ENCODE data around the gene BMPR1A.
"Not testable (repeated sequence)": the region's sequence is repeated elsewhere in the genome, so short reads cannot be mapped to it uniquely, and the experiment has no call there.

The BMPR1A gene

DNA sequence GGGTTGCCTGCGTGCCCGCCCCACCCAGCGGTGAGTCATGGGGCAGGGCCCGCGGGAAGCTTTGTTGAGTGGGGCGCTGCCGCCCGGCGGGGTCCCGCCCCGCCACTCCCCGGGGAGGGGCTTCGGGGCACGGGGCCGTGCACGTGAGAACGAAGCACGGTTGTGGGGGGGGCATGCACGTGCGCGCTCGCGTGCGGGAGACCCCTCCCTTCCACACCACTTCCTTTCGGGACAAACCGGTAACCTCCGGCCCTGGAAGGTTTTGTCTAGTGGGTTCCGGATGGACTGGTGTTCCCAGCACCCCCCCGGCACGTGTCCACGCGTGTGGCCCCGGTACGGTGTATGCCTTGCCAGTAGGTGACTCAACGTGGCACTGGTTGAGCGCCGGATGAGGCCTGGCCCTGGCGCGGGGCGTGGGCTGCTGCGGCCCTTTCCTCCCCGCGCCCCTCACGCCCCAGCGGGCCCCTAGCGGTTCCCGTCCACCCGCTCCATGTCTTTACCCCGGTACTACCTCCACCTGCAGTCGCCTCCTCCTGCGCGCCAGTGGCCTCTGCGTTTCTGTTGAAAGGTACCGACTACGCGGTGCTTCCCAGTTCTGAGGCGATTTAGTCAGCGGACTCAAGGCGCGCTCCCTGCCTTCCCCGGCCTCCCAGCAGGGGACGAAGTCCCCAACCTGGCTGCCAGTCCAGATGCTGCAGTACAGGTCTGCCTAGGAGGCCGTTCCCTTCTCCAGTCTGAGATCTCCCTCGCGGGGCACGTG lies 215.0 kb downstream of the BMPR1A start:
- Histone ChIP-seq H3K4me3 (ENCODE audit: low read length in 2 of 2) (peak overlapping the region; percentile 73 to 76), H3K4me1 (ENCODE audit: control insufficient read depth in 2 of 2, insufficient read depth in 2 of 2, low read length in 2 of 2) (peaks cover 42 to 52% of the 10 kb centered on the region in 2 donors), H3K36me3 (ENCODE audit: control insufficient read depth in 2 of 2, insufficient read depth in 2 of 2, low read length in 2 of 2) (no peaks in the 10 kb centered on the region), H3K27ac (ENCODE audit: low read depth in 2 of 2, low read length in 2 of 2) (peak overlapping the region; percentile 87 to 89), H3K9me3 (ENCODE audit: control insufficient read depth in 2 of 2, low read length in 2 of 2) (no peaks in the 10 kb centered on the region), H3K9ac (ENCODE audit: low read depth in 1 of 2, low read length in 2 of 2) (peak overlapping the region; percentile 76 to 92), H3K27me3 (ENCODE audit: control insufficient read depth in 2 of 2, insufficient read depth in 2 of 2, low read length in 2 of 2) (no peaks in the 10 kb centered on the region)

DNA sequence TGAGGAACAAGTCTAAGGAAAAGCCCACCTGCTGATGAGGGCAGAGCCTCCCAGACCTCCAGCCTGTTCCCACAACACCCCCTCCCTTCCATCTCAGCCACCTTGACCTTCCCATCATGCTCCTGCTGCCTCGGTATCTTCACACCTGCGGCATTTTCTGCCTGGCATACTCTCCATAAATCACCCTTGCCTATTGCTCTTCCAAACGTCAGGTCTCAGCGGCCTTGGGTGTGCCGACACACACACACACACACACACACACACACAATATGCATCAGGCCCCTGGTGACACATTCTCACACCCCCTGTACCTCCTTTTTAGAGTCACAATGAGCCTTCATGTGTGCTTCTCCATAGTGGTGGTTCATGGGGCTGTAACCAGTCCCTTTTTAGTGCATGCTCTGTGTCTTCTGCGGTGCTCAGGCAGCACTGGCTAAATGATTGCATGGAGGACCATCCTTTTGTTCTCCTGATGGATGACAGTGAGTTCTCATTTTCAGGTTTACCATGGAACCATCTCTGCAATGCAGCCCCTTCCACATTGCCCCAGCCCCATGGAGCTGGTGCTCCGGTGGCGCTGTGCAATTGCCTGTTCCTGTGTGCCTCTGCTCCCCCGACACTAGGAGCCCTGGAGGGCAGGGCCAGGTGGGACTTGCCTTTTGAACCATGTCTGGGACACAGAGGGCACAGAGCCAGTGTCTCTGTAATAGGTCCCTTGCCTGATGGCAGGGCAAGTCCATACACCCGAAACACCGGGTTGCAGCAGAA lies 216.4 kb downstream of the BMPR1A start:
- Histone ChIP-seq H3K36me3 (ENCODE audit: control insufficient read depth in 2 of 2, insufficient read depth in 2 of 2, low read length in 2 of 2) (no peaks in the 10 kb centered on the region), H3K27ac (ENCODE audit: low read depth in 2 of 2, low read length in 2 of 2) (no peak overlapping the region), H3K9ac (ENCODE audit: low read depth in 1 of 2, low read length in 2 of 2) (no peak overlapping the region), H3K4me3 (ENCODE audit: low read length in 2 of 2) (no peak overlapping the region), H3K9me3 (ENCODE audit: control insufficient read depth in 2 of 2, low read length in 2 of 2) (no peaks in the 10 kb centered on the region), H3K27me3 (ENCODE audit: control insufficient read depth in 2 of 2, insufficient read depth in 2 of 2, low read length in 2 of 2) (no peaks in the 10 kb centered on the region), H3K4me1 (ENCODE audit: control insufficient read depth in 2 of 2, insufficient read depth in 2 of 2, low read length in 2 of 2) (peaks cover 31 to 39% of the 10 kb centered on the region in 2 donors)

DNA sequence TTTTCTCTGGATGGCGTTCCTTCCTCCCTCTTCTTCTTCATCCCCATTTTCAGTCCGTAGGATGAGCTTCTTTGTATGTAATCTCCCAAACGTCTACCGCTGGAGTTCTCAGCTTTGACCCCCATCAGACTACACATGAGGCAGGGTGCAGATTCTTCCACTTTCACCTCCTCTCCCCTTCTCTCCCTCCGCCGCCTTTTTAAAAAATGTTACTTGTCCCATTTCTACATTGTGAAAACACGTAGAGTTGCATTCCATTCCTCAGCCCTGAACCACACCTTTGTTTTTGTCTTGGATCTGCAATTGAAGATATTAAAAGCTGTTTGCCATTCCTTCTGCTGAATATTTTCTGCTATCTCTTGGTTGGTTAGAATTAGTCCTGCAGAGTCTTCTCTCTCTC lies 218.1 kb downstream of the BMPR1A start:
- peaks cover 18 to 26% of the 10 kb centered on the region in 2 donors for H3K4me1 ChIP-seq (ENCODE audit: control insufficient read depth in 2 of 2, insufficient read depth in 2 of 2, low read length in 2 of 2)
- H3K27ac ChIP-seq (ENCODE audit: low read depth in 2 of 2, low read length in 2 of 2), result no peak overlapping the region
- H3K36me3 ChIP-seq (ENCODE audit: control insufficient read depth in 2 of 2, insufficient read depth in 2 of 2, low read length in 2 of 2), result no peaks in the 10 kb centered on the region
- no peak overlapping the region for H3K9ac ChIP-seq (ENCODE audit: low read depth in 1 of 2, low read length in 2 of 2)
- no peaks in the 10 kb centered on the region for H3K27me3 ChIP-seq (ENCODE audit: control insufficient read depth in 2 of 2, insufficient read depth in 2 of 2, low read length in 2 of 2)
- no peaks in the 10 kb centered on the region for H3K9me3 ChIP-seq (ENCODE audit: control insufficient read depth in 2 of 2, low read length in 2 of 2)
- no peak overlapping the region for H3K4me3 ChIP-seq (ENCODE audit: low read length in 2 of 2)

DNA sequence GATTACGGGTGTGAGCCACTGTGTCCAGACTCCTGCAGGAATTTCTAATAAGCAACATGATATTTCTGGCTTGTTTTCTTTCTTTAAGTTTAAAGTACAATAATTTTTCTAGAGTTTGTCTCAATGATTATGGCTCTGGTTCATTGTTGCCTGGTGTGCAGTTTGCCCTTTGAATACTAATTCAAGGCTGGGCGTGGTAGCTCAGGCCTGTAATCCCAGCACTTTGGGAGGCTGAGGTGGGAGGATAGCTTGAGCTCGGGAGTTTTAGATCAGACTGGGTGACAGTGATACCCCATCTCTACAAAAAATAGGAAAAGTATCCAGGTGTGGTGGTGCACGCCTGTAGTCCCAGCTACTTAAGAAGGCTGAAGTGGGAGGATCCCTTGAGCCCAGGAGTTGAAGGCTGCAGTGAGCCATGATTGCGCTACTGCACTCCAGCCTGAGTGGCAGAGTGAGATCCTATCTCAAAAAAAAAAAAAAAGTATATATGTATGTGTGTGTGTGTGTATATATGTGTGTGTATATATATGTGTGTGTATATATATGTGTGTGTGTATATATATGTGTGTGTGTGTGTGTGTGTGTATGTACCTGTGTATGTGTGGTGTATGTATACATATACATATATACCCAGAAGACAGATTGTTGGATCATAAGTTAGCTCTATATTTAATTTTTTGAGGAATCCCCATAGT lies 220.1 kb downstream of the BMPR1A start:
- Histone ChIP-seq H3K9me3 (ENCODE audit: control insufficient read depth in 2 of 2, low read length in 2 of 2) (no peaks in the 10 kb centered on the region), H3K36me3 (ENCODE audit: control insufficient read depth in 2 of 2, insufficient read depth in 2 of 2, low read length in 2 of 2) (no peaks in the 10 kb centered on the region), H3K4me3 (ENCODE audit: low read length in 2 of 2) (no peak overlapping the region), H3K27me3 (ENCODE audit: control insufficient read depth in 2 of 2, insufficient read depth in 2 of 2, low read length in 2 of 2) (no peaks in the 10 kb centered on the region), H3K27ac (ENCODE audit: low read depth in 2 of 2, low read length in 2 of 2) (peak overlapping the region in 1 of 2 donors; percentile 9), H3K4me1 (ENCODE audit: control insufficient read depth in 2 of 2, insufficient read depth in 2 of 2, low read length in 2 of 2) (peaks cover 12 to 19% of the 10 kb centered on the region in 2 donors), H3K9ac (ENCODE audit: low read depth in 1 of 2, low read length in 2 of 2) (no peak overlapping the region)

DNA sequence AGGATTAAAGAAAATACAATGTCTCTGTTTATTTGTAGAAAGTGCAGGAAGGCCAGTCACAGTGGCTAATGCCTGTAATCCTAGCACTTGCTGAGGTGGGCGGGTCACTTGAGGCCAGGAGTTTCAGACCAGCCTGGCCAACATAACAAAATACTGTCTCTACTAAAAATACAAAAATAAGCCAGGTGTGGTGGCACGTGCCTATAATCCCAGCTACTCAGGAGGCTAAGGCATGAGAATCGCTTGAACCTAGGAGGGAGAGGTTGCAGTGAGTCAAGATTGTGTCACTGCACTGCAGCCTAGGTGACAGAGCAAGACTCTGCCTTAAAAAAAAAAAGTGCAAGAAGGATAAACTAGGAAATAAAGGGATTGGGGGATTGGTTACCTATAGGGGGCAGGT lies 222.0 kb downstream of the BMPR1A start:
- H3K27ac ChIP-seq (ENCODE audit: low read depth in 2 of 2, low read length in 2 of 2); H3K9ac ChIP-seq (ENCODE audit: low read depth in 1 of 2, low read length in 2 of 2); H3K36me3 ChIP-seq (ENCODE audit: control insufficient read depth in 2 of 2, insufficient read depth in 2 of 2, low read length in 2 of 2); H3K4me3 ChIP-seq (ENCODE audit: low read length in 2 of 2); H3K27me3 ChIP-seq (ENCODE audit: control insufficient read depth in 2 of 2, insufficient read depth in 2 of 2, low read length in 2 of 2); H3K9me3 ChIP-seq (ENCODE audit: control insufficient read depth in 2 of 2, low read length in 2 of 2): not testable (repeated sequence)
- peaks cover 8 to 13% of the 10 kb centered on the region in 2 donors for H3K4me1 ChIP-seq (ENCODE audit: control insufficient read depth in 2 of 2, insufficient read depth in 2 of 2, low read length in 2 of 2)

DNA sequence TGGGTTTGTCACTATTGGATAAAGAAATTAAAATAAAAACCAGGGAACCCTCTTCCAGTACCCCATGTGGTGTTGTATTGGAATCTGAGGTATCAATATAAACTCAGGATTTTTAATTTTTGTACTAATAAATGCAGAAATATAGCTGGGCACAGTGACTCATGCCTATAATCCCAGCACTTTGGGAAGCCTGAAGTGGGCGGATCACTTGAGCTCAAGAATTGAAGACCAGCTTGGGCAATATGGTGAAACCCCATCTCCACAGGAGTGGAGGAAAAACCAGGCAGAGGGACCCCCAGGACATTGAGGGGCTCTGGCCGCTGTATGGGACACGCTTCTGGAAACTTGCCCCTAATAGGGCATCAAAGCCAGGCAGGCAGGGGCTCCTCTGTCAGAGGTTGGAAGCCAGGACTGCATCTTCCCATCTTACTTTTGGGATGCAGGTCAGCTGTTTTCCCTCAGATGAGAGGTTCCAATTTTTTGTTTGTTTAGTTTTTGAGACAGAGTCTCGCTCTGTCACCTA lies 222.9 kb downstream of the BMPR1A start:
- no peaks in the 10 kb centered on the region for H3K27me3 ChIP-seq (ENCODE audit: control insufficient read depth in 2 of 2, insufficient read depth in 2 of 2, low read length in 2 of 2)

DNA sequence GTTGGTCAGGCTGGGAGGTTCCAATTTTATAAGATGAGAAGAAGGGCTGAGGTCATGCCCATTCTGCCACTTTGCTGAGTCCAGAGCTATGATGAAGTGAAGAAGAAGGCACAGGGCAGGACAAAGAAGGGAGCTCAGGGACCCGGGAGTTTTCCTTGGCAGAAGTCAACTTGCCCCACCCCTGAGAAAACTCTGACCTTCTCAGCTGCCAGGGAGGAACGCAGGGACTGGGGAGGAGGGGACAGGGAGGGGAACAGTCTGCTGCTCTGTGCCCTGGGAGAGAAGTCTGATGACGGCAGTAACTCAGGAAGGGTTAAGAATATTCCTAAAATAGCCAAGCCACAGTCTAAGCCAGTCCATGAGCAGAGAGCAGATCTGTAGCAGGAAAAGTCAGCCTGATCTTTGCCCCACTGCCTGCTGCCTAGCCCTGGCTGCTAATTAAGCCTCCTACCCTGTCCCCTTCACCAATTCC lies 223.6 kb downstream of the BMPR1A start:
- Histone ChIP-seq H3K9me3 (ENCODE audit: control insufficient read depth in 2 of 2, low read length in 2 of 2) (no peaks in the 10 kb centered on the region), H3K4me3 (ENCODE audit: low read length in 2 of 2) (no peak overlapping the region), H3K27me3 (ENCODE audit: control insufficient read depth in 2 of 2, insufficient read depth in 2 of 2, low read length in 2 of 2) (no peaks in the 10 kb centered on the region), H3K4me1 (ENCODE audit: control insufficient read depth in 2 of 2, insufficient read depth in 2 of 2, low read length in 2 of 2) (peaks cover 8 to 13% of the 10 kb centered on the region in 2 donors), H3K27ac (ENCODE audit: low read depth in 2 of 2, low read length in 2 of 2) (peak overlapping the region; percentile 3 to 72), H3K36me3 (ENCODE audit: control insufficient read depth in 2 of 2, insufficient read depth in 2 of 2, low read length in 2 of 2) (no peaks in the 10 kb centered on the region), H3K9ac (ENCODE audit: low read depth in 1 of 2, low read length in 2 of 2) (no peak overlapping the region)

More for the DNA sequence above, 222.9 kb downstream of the BMPR1A start:
- Histone ChIP-seq H3K4me1 (ENCODE audit: control insufficient read depth in 2 of 2, insufficient read depth in 2 of 2, low read length in 2 of 2) (peaks cover 8 to 13% of the 10 kb centered on the region in 2 donors), H3K4me3 (ENCODE audit: low read length in 2 of 2) (no peak overlapping the region), H3K9ac (ENCODE audit: low read depth in 1 of 2, low read length in 2 of 2) (no peak overlapping the region), H3K9me3 (ENCODE audit: control insufficient read depth in 2 of 2, low read length in 2 of 2) (no peaks in the 10 kb centered on the region), H3K36me3 (ENCODE audit: control insufficient read depth in 2 of 2, insufficient read depth in 2 of 2, low read length in 2 of 2) (no peaks in the 10 kb centered on the region), H3K27ac (ENCODE audit: low read depth in 2 of 2, low read length in 2 of 2) (peak overlapping the region in 1 of 2 donors; percentile 3)

DNA sequence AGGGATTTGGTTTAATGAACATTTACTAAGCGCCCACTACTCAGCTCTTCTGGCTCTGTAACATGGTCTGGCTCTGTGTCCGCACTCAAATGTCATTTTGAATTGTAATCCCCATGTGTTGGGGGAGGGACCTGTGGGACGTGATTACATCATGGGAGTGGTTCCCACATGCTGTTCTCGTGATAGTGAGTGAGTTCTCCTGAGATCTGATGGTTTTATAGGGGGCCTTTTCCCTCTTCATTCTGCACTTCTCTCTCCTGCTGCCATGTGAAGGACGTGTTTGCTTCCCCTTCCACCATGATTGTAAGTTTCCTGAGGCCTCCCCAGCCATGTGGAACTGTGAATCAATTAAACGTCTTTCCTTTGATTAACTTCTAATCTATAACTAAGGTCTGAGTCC lies 224.6 kb downstream of the BMPR1A start:
- H3K9ac ChIP-seq (ENCODE audit: low read depth in 1 of 2, low read length in 2 of 2); H3K27ac ChIP-seq (ENCODE audit: low read depth in 2 of 2, low read length in 2 of 2): not testable (repeated sequence)
- H3K4me1 ChIP-seq (ENCODE audit: control insufficient read depth in 2 of 2, insufficient read depth in 2 of 2, low read length in 2 of 2), result peaks cover 8 to 13% of the 10 kb centered on the region in 2 donors

DNA sequence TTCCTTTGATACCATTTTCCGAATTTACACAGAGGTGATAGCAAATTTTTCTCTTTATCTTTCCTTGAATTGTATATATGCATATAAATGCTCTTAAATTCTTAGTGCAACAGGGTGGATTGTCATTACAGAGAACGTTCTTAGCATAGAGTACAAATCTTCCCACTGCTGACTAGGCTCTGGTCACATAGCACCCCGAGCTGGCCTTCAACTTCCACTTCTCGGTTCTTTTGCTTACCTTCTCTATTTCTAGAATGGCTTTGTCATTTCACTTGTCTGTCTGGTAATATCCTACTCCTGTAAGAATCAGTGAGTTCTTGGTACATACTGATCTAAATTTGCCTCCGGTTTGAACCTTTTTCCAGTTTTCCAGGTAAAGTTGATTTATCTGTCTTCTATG lies 225.3 kb downstream of the BMPR1A start:
- H3K4me3 ChIP-seq (ENCODE audit: low read length in 2 of 2), result no peak overlapping the region
- H3K4me1 ChIP-seq (ENCODE audit: control insufficient read depth in 2 of 2, insufficient read depth in 2 of 2, low read length in 2 of 2), result peaks cover 8 to 13% of the 10 kb centered on the region in 2 donors
- H3K9ac ChIP-seq (ENCODE audit: low read depth in 1 of 2, low read length in 2 of 2), result no peak overlapping the region
- H3K36me3 ChIP-seq (ENCODE audit: control insufficient read depth in 2 of 2, insufficient read depth in 2 of 2, low read length in 2 of 2), result no peaks in the 10 kb centered on the region
- no peaks in the 10 kb centered on the region for H3K9me3 ChIP-seq (ENCODE audit: control insufficient read depth in 2 of 2, low read length in 2 of 2)
- no peaks in the 10 kb centered on the region for H3K27me3 ChIP-seq (ENCODE audit: control insufficient read depth in 2 of 2, insufficient read depth in 2 of 2, low read length in 2 of 2)
- H3K27ac ChIP-seq (ENCODE audit: low read depth in 2 of 2, low read length in 2 of 2), result no peak overlapping the region

More for the DNA sequence above, 224.6 kb downstream of the BMPR1A start:
- not testable (repeated sequence) for H3K27me3 ChIP-seq (ENCODE audit: control insufficient read depth in 2 of 2, insufficient read depth in 2 of 2, low read length in 2 of 2); H3K4me3 ChIP-seq (ENCODE audit: low read length in 2 of 2); H3K9me3 ChIP-seq (ENCODE audit: control insufficient read depth in 2 of 2, low read length in 2 of 2); H3K36me3 ChIP-seq (ENCODE audit: control insufficient read depth in 2 of 2, insufficient read depth in 2 of 2, low read length in 2 of 2)
